Right kidney (tissue), 1 donor: ENCODE data around the gene EXD1.
"Not testable (repeated sequence)": the region's sequence is repeated elsewhere in the genome, so short reads cannot be mapped to it uniquely, and the experiment has no call there.

Experiments used
- DNase-seq: peaks from one replicate; pipeline ENCODE4 v3.0.0-alpha.2; 2016

The EXD1 gene

DNA sequence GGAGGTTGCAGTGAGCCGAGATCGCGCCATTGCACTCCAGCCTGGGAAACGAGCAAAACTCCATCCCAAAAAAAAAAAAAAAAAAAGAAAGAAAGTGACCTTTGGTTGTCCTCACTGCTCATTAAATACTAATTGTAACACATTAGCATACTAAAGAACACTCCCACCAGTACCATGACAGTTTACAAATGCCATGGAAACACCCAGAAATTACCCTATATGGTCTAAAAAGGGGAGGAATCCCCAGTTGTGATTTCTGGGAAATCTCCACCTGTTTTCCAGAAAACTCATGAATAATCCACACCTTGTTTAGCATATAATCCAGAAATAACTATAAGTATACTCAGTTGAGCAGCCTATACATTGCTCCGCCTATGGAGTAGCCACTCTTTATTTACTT is 90.9 kb downstream of the EXD1 start:
- DNase-seq: no peak

DNA sequence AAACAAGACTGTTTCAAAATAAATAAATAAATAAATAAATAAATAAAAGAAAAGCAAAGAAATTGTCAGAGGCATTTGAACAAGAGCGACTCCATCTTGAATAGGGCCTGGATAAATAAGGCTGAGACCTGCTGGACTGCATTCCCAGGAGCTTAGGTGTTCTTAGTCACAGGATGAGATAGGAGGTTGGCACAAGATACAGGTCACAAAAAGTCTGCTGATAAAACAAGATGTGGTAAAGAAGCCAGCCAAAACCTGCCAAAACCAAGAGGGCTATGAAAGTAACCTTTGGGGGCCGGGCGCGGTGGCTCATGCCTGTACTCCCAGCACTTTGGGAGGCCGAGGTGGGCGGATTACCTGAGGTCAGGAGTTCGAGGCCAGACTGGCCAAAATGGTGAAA is 91.4 kb downstream of the EXD1 start:
- not testable (repeated sequence) for DNase-seq

DNA sequence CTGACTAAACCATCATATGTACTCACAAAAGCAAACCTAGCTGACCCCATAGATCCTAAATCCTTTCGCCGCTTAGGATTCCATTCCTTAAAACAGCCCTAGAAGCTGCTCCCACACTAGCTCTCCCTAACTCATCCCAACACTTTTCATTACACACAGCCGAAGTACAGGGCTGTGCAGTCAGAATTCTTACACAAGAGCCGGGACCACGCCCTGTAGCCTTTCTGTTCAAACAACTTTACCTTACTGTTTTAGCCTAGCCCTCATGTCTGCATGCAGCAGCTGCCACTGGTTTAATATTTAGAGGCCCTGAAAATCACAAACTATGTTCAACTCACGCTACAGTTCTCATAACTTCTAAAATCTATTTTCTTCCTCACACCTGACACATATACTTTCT is 95.0 kb downstream of the EXD1 start:
- DNase-seq: not testable (repeated sequence)

DNA sequence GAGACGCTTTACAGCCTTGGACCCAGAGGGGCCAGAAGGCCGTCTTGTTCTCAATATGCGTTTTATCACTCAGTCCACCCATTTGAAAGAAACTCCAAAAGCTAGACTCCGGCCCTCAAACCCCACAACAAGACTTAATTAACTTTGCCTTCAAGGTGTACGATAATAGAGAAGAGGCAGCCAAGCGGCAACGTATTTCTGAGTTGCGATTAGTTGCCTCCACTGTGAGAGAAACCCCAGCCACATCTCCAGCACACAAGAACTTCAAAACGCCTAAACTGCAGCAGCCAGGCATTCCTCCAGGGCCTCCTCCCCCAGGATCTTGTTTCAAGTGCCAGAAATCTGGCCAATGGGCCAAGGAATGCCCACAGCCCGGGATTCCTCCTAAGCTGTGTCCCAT is 97.1 kb downstream of the EXD1 start:
- peak; percentile 52 for DNase-seq
